Breast epithelium (tissue), 4 donors: Measurements from ENCODE around the gene OR2AJ1. TPM values are rescaled to one million over a fixed set of nuclear protein-coding genes. Genes with fewer than 3 reads are reported as not detected.

Experiments used
- DNase-seq, 2 donors: peaks; one replicate each; pipeline ENCODE4 v3.0.0-alpha.2; 2019; ENCODE audit warnings: low spot score in 2 of 2
- H3K27ac ChIP-seq, 2 donors: fragments of 200-600 bp; sonication (generic) in 1 of 2; one replicate each; pipeline ENCODE4 v1.5.1; 2016 to 2019; ENCODE audit warnings: mild to moderate bottlenecking in 1 of 2
- H3K27me3 ChIP-seq, 2 donors: fragments of 200-600 bp; sonication (generic) in 1 of 2; one replicate each; pipeline versions ENCODE4 v1.5.1 to v1.6.0; 2017 to 2019; ENCODE audit warnings: control low read depth in 1 of 2, mild to moderate bottlenecking in 1 of 2
- H3K36me3 ChIP-seq: fragments of 200-600 bp; one replicate; pipeline ENCODE4 v1.5.1; 2019
- H3K4me1 ChIP-seq, 2 donors: fragments of 200-600 bp; sonication (generic); one replicate each; pipeline ENCODE4 v1.5.1; 2016 to 2019; ENCODE audit warnings: control low read depth in 1 of 2
- H3K4me3 ChIP-seq, 3 donors: fragments of 200-600 bp; sonication (generic); 1 replicate in 2 of 3; 2 replicates in 1 of 3; pipeline ENCODE4 v1.5.1; 2016 to 2019; ENCODE audit warnings: mild to moderate bottlenecking in 3 of 3, moderate library complexity in 2 of 3
- H3K9me3 ChIP-seq, 2 donors: fragments of 200-600 bp; sonication (generic) in 1 of 2; one replicate each; pipeline ENCODE4 v1.5.1; 2016 to 2019; ENCODE audit warnings: control low read depth in 1 of 2
- POLR2A ChIP-seq: fragments of 450-650 bp; IDR thresholded peaks from one replicate; pipeline ENCODE4 v1.6.1; 2016; ENCODE audit warnings: antibody characterized with exemption, mild to moderate bottlenecking, moderate library complexity
- POLR2AphosphoS5 ChIP-seq, 3 donors: sonication (generic); formaldehyde crosslinking; IDR thresholded peaks; one replicate each; pipeline ENCODE4 v1.6.1; 2017; ENCODE audit warnings: antibody characterized with exemption in 3 of 3
- intact Hi-C: fragments of 100-400 bp; cut with DNase I; formaldehyde crosslinking; loops from one replicate; pipeline ENCODE4 v1.15.1; 2023; ENCODE audit warnings: low total_unique reads
- total RNA-seq, 3 donors: library from RNA; depleted of rRNA; stranded (reverse); fragments of >200 nt; gene quantifications; one replicate each; pipeline ENCODE4 v1.1.0, GENCODE V29; 2016
- TF ChIP-seq, protein P1 (sequence below), 3 donors: fragments of 450-650 bp; IDR thresholded peaks; one replicate each; pipeline ENCODE4 v1.5.1; 2016 to 2017; ENCODE audit warnings: antibody characterized with exemption in 3 of 3, mild to moderate bottlenecking in 3 of 3, moderate library complexity in 3 of 3

Gene OR2AJ1
- total RNA-seq, 3 donors from 2014 or later = not detected

DNA sequence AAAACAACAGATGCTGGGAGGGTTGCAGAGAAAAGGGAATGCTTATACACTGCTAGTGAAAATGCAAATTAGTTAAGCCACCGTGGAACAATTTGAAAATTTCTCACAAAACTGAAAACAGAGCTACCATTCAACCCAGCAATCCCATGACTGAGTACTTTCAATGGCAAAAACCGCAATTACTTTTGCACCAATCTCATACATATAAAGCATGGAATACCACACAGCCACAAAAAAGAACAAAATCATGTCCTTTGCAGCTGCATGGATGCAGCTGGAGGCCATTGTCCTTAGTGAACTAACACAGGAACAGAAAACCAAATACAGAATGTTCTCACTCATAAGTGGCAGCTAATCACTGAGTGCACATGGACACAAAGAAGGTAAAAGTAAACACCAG lies 10.9 kb upstream of the OR2AJ1 start:
- DNase-seq = no peak
- no peaks in the 10 kb centered on the region for H3K27me3 ChIP-seq
- H3K4me3 ChIP-seq = no peak overlapping the region
- TF ChIP-seq POLR2A = no peak
- TF ChIP-seq POLR2AphosphoS5 (IDR thresholded peaks at IDR 0.05) = no peak
- TF ChIP-seq, protein P1, sequence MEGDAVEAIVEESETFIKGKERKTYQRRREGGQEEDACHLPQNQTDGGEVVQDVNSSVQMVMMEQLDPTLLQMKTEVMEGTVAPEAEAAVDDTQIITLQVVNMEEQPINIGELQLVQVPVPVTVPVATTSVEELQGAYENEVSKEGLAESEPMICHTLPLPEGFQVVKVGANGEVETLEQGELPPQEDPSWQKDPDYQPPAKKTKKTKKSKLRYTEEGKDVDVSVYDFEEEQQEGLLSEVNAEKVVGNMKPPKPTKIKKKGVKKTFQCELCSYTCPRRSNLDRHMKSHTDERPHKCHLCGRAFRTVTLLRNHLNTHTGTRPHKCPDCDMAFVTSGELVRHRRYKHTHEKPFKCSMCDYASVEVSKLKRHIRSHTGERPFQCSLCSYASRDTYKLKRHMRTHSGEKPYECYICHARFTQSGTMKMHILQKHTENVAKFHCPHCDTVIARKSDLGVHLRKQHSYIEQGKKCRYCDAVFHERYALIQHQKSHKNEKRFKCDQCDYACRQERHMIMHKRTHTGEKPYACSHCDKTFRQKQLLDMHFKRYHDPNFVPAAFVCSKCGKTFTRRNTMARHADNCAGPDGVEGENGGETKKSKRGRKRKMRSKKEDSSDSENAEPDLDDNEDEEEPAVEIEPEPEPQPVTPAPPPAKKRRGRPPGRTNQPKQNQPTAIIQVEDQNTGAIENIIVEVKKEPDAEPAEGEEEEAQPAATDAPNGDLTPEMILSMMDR (IDR thresholded peaks at IDR 0.05) = no peak
- no peaks in the 10 kb centered on the region for H3K9me3 ChIP-seq
- no peaks in the 10 kb centered on the region for H3K36me3 ChIP-seq
- intact Hi-C loops = no loop called here
- no peaks in the 10 kb centered on the region for H3K4me1 ChIP-seq
- no peak overlapping the region for H3K27ac ChIP-seq

DNA sequence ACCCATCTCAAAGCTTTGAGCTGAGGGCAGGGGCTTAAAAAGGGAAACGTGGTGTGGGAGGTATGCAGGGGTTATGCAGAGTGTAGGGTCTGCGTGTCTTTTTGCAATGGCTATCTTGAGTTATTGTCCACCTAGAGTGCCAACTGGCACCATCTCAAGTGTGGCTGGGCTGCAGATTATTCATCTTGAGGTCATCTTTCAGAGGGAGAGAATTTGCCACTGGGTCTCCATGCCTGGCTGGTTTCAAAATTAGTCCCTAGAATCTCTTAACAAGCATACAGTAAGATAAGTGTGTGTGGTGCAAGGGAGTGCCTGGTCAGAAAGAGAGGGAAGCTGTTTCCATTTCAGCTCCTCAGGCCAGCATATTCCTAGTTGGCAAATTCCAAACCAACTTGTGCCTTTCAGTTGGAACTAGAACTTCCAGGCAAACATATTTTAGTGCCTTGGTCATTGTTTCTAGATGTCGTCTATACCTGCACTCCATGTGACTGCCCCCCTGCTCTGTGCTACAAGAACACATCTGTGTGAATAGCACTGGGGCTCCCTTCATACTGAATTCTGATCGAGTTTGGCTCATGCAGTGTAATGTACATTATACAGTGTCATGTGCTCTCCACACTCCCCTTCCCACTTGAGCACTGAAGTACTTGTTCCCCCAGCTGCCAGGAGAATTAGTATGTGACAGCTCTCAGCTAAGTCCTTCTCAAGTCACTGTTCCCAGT lies 9.6 kb upstream of the OR2AJ1 start:
- DNase-seq = no peak
- TF ChIP-seq POLR2A (no peak), POLR2AphosphoS5 (IDR thresholded peaks at IDR 0.05) (no peak)
- TF ChIP-seq, protein P1 (IDR thresholded peaks at IDR 0.05) = no peak
- no peaks in the 10 kb centered on the region for H3K27me3 ChIP-seq
- intact Hi-C loops = no loop called here
- no peaks in the 10 kb centered on the region for H3K4me1 ChIP-seq
- no peak overlapping the region for H3K4me3 ChIP-seq
- H3K36me3 ChIP-seq = no peaks in the 10 kb centered on the region
- no peak overlapping the region for H3K27ac ChIP-seq
- no peaks in the 10 kb centered on the region for H3K9me3 ChIP-seq

DNA sequence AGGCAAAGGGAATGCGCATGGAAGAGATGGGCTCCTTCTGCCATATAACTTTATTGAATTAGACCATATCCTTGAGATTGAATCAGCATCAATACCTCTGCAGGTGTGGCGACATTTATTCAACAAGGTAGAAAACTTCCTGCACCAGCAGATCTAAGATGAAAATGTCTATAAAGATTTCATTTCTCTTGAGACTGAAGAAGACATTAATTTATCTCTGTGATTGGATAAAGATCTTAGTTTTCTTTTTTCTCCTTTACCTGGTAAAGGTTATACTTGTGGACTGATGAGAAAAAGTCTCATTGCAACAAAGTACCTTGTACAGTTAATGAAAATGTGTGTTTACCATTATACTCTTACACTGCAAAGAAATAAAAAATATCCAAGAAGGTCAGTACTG lies 4.7 kb upstream of the OR2AJ1 start, which contains the start of gene OR2T8:
TSS of gene OR2T8 (plus strand) at position 301 of the 400 bp plus-strand sequence. CDS start 766 bp downstream, outside the sequence.
- Histone ChIP-seq H3K36me3 (no peaks in the 10 kb centered on the region), H3K27me3 (no peaks in the 10 kb centered on the region), H3K27ac (no peak within 1 kb of the TSS), H3K4me1 (no peaks in the 10 kb centered on the region), H3K4me3 (no peak within 1 kb of the TSS), H3K9me3 (no peaks in the 10 kb centered on the region)
- DNase-seq = no peak
- intact Hi-C loops = no loop called here
- TF ChIP-seq POLR2A = no peak
- TF ChIP-seq POLR2AphosphoS5 (IDR thresholded peaks at IDR 0.05) = no peak
- TF ChIP-seq, protein P1 (IDR thresholded peaks at IDR 0.05) = no peak

DNA sequence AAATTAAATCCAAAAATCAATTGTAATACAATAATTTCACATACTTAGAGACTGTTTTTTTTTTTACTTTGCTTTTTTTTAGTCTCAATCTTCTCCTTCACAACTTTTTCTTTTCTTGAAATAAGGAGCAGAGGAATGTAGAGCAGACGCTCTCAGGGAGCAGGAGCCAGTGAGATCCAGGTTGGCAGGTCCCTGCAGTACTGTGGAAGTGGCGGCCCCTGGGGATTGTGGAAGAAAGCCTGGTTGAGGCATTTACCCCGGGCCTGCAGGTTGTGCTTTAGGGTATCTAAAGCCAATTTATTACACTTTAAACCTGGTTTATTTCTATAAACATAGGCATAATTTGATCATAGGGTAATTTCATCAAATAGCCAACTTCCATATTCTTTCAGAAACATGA lies 748 bp upstream of the OR2AJ1 start:
- H3K36me3 ChIP-seq = no peaks in the 10 kb centered on the region
- no peaks in the 10 kb centered on the region for H3K4me1 ChIP-seq
- no peak overlapping the region for H3K4me3 ChIP-seq
- no peaks in the 10 kb centered on the region for H3K9me3 ChIP-seq
- intact Hi-C loops = no loop called here
- DNase-seq = no peak
- TF ChIP-seq, protein P1 (IDR thresholded peaks at IDR 0.05) = no peak
- TF ChIP-seq POLR2A (no peak), POLR2AphosphoS5 (IDR thresholded peaks at IDR 0.05) (no peak)
- no peak overlapping the region for H3K27ac ChIP-seq
- H3K27me3 ChIP-seq = no peaks in the 10 kb centered on the region

DNA sequence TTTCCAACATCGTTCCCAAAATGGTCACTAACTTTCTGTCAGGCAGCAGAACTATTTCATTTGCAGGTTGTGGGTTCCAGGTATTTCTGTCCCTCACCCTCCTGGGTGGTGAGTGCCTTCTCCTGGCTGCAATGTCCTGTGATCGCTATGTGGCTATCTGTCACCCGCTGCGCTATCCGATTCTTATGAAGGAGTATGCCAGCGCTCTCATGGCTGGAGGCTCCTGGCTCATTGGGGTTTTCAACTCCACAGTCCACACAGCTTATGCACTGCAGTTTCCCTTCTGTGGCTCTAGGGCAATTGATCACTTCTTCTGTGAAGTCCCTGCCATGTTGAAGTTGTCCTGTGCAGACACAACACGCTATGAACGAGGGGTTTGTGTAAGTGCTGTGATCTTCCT lies 9.3 kb downstream of the OR2AJ1 start:
- TF ChIP-seq, protein P1 (IDR thresholded peaks at IDR 0.05) = no peak
- TF ChIP-seq POLR2AphosphoS5 (IDR thresholded peaks at IDR 0.05) = no peak
- no peak overlapping the region for H3K4me3 ChIP-seq
- H3K4me1 ChIP-seq = no peaks in the 10 kb centered on the region
- no peak overlapping the region for H3K27ac ChIP-seq
- H3K27me3 ChIP-seq = no peaks in the 10 kb centered on the region
- DNase-seq = no peak
- H3K9me3 ChIP-seq = peaks cover 3 to 11% of the 10 kb centered on the region in 2 donors
- no peaks in the 10 kb centered on the region for H3K36me3 ChIP-seq
- intact Hi-C loops = no loop called here
